Endometrial microvascular endothelial cells (primary cell): Measurements from ENCODE around the gene CXCL11. TPM values are rescaled to one million over a fixed set of nuclear protein-coding genes. Genes with fewer than 3 reads are reported as not detected.
"Not testable (repeated sequence)": the region's sequence is repeated elsewhere in the genome, so short reads cannot be mapped to it uniquely, and the experiment has no call there.

Experiments used
- in situ Hi-C: cut with HindIII; loops from 2 replicates; pipeline ENCODE4 v1.10.0; 2017; ENCODE audit warnings: low sequenced_read_pairs, low pct_unique_long_range_greater_than_20kb; ENCODE audit errors: inconsistent ontology term
- total RNA-seq: library from RNA; depleted of rRNA; stranded (reverse); fragments of >200 nt; gene quantifications from one replicate; pipeline ENCODE4 v1.2.3, GENCODE V29; 2015; ENCODE audit errors: inconsistent ontology term

The CXCL11 gene
- 1.3 TPM for total RNA-seq

DNA sequence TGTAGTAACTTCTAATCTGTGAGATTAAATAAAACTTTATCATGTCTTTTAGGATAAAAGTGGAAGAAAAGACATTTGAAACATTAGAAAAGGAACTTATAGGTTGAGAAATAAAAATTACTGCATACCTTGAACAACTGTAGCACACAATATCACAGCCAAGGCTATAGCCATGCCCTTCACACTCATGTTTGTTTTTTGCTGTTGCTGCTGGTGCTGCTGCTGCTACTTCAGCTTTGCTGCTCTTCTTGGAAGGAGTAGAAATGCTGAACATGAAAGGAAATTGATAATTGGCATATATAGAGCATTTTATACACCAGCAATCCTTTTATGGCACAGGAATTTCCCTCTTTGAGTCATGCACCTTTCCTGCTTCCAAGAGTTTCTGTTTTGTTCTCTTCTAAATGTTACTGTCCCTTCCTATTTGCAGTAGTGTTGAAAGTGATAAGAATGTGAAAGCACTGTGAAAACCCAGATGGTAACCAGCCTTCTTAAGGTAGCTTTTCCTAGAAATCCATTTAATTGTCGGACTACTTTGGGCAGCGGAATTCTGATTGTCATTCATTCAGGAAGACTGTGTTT lies at the start of gene CXCL11:
TSS of gene CXCL11 (minus strand) at position 272 of the 582 bp plus-strand sequence. CDS start at position 189, 83 bp downstream.
- in situ Hi-C loops, result no loop called here

- in situ Hi-C loops, result no loop called here
Measured at GRCh38 chr4:76084542-76084941, 48.7 kb upstream of the CXCL11 start.

GRCh38 chr4:76083386-76083988 lies 47.6 kb upstream of the CXCL11 start:
- in situ Hi-C loops, result no loop called here

GRCh38 chr4:76078033-76078613 lies 42.3 kb upstream of the CXCL11 start:
- in situ Hi-C loops, result no loop called here

DNA sequence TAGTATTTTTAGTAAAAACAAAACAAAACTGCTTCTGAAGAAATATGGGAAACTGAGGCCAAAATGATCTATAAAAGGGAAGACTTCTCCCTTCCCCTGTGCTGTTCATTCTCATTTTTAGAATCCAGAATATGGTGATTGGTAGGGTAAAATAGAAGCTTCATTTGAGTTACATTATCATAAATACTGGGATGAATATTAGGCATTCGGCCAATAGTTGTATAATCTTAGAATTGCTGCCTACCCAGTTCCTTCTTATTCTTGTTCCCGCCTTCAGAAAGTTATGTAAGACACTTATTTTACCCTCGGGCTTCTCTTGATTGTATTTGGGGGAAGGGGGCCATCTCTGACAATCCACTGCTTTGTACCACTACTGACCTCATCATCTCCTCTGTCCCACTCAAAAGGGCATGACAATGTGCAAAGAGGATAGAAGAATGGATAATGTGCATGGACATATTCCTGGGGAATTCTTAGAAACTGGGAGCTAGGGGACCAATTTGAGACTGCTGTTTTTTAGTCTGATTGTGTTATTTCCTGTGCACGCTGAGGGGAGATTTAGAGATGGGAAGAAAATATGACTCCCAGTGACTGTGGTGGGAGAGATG lies 39.2 kb upstream of the CXCL11 start:
- in situ Hi-C loops, result no loop called here

- in situ Hi-C loops, result no loop called here
Measured at GRCh38 chr4:76074468-76074867, 38.6 kb upstream of the CXCL11 start, which contains the start of gene ART3. TSS of gene ART3 (plus strand) at chr4:76074709. CDS start at chr4:76075890, 1,181 bp downstream.

GRCh38 chr4:76072760-76073159 lies 36.9 kb upstream of the CXCL11 start:
- in situ Hi-C loops, result no loop called here

DNA sequence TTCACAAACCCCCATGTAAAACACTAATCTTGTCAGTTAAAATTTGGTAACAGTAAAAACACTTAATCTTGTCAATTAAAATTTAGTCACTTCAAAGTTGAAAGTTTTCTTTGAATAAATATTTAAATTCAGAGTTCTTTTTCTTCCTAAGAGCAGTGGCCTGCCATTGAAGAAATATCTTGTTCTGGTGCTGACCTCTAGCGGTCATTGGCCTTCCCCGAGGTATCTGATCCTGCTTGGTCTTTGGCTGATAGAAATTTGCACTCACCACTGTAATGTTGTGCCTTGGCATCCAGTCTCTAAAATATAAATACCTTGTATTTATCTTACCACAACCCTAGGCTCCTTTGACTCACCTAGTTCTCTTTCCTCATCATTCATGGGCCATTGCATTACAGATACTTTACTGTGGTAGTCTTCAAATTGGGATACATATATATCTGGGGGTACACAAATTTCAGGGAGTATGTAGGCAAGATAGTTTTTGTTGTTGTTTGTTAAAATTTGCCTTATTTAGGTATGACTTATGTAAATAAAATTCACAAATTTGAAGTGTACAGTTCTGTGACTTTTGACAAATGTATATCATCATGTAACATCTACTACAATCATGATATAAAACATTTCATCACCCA lies 31.9 kb upstream of the CXCL11 start:
- in situ Hi-C loops, result no loop called here

DNA sequence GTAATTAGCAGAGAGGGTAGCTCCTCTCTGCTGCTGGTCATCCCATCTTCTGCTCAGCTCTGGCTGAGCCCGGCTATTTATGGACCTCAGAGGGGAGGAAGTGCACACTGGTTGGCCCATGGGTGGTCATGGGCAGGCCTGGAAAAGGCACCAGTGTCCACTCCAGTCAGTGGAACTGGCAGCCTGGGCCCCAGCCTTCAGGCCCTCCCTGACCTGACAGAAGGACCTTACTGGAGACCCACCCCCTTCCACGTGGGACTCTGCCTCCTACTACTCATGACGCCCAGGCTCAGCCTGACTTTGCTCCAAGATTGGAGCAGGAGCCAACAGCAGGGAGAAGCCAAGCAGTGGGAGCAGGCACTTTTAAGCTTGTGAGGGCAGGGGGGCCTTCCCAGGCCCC lies 30.7 kb upstream of the CXCL11 start:
- in situ Hi-C loops, result no loop called here

DNA sequence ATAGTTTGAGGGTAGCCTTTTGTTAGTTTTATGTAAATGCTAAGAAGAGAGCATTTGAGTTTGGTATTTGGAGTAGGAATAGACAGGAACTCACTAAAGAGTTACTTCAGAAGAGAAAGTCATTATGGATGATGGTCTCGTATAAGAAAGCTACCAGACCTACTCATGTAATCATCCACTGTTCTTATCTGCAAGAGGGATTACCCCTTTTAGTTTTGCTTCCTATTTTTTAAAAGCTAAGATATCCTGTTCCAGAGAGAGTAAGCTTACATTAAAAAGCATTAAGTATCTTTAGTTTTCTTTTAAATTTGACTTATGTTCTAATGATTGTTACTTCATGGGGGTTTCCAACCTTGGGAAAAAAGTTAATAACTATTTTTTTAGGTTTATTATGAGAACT lies 26.1 kb upstream of the CXCL11 start:
- in situ Hi-C loops, result no loop called here

- in situ Hi-C loops, result no loop called here
Measured at GRCh38 chr4:76061421-76061820, 25.6 kb upstream of the CXCL11 start.

DNA sequence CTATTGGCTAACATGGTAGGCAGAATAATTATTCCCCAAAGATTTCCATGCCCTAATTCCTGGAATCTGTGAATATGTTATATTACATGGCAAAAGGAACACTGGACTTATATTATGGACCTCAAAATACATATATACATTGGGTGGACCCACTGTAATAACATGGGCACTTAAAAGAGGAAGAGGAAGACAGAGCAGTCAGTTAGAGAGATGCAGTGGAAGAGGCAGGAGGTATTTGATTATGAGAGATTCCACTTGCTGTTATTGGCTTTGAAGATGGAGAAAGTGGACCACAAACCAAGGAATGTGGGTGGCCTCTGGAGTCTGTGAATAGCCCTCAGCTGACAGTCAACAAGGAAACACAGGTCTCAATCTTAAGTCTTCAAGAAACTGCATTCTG lies 24.6 kb upstream of the CXCL11 start:
- in situ Hi-C loops, result no loop called here

DNA sequence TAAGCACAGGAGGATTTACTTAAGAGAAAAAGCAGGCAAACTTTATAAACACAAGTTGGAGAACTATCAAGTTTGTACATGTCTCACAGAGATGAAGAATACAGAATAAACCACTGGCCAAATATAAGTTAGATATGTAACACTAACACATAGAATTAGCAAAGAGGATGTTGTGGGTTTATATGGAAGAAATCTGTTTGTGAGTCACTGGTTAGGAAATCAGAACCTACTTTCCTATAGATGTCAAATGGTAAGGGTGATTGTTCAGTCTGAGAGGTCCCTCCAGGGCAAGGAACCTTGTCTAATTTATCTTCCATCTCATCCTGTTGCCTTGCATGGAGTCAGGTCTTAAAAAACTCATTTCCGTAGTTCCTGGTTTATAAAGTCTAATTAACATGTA lies 23.9 kb upstream of the CXCL11 start:
- in situ Hi-C loops, result no loop called here

DNA sequence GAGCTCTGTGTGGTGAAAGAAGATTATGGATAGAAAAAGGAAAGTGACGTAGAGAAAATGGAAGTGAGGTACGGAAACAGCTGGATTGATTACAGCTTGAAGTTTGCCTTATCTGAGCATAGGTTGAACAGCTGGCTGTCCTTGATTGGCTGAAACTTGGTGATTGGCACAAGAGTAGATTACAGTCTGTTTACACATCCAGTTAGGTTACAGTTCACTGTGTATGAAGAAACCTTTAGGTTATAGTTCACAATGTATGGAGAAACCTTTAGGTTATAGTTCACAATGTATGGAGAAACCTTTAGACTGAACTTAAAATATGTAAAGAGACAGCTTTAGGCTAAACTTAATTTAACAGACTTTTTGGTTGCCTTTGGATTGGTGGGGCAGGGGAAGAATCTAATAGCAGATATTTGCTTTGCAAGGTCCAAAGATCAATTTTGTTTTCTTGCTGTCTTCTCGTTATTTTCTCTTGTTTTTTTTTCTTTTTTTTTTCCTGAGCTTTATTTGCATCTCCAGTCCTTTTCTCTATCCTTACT lies 23.1 kb upstream of the CXCL11 start:
- in situ Hi-C loops, result no loop called here

DNA sequence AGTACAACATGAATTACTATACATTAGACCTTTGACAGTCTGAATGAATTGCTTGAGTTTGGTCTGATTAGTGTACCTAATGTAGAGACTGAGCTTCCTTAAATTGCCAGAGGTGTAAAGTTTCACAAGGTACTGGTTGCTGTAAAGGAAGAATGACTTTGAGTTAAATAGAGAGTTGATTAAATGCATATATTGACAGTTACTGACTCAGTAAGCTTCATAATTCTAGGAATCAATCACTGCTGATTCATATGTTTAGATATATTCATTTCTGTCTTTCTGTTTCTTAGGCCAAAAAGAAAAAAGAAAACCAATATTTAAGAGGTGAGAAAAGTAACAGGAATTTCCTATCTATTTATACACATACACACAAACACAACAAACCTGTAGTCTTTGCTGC lies 22.4 kb upstream of the CXCL11 start:
- in situ Hi-C loops, result no loop called here

GRCh38 chr4:76055421-76055820 lies 19.6 kb upstream of the CXCL11 start:
- in situ Hi-C loops, result no loop called here

- in situ Hi-C loops, result no loop called here
Measured at GRCh38 chr4:76055016-76055415, 19.1 kb upstream of the CXCL11 start.

- in situ Hi-C loops, result no loop called here
Measured at GRCh38 chr4:76053730-76054129, 17.9 kb upstream of the CXCL11 start.

DNA sequence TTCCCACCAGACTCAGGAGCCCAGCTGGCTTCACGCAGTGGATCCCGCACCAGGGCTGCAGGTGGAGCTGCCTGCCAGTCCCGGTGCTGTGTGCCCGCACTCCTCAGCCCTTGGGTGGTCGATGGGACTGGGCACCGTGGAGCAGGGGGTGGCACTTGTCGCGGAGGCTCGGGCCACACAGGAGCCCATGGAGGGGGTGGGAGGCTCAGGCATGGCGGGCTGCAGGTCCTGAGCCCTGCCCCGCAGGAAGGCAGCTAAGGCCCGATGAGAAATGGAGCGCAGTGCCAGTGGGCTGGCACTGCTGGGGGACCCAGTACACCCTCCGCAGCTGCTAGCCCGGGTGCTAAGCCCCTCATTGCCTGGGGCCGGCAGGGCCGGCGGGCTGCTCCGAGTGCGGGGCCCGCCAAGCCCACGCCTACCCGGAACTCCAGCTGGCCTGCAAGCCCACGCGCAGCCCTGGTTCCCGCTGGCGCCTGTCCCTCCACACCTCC lies 14.7 kb upstream of the CXCL11 start:
- in situ Hi-C loops, result not testable (repeated sequence)
